ENCODE data around the gene DNAJC30.
"Not testable (repeated sequence)": the region's sequence is repeated elsewhere in the genome, so short reads cannot be mapped to it uniquely, and the experiment has no call there.

GRCh38 chr7:73676062-73676461 is 7.2 kb downstream of the DNAJC30 start:
- TF ChIP-seq CTCF (IDR thresholded peaks at IDR 0.05); JUND (IDR thresholded peaks at IDR 0.05); FOXM1 (IDR thresholded peaks at IDR 0.05; ENCODE audit: low read depth); REST (IDR thresholded peaks at IDR 0.05; ENCODE audit: low read depth, low read length); USF1 (IDR thresholded peaks at IDR 0.05; ENCODE audit: borderline replicate concordance, low read depth): not testable (repeated sequence)

Data from SK-N-SH (cell line).